HepG2 (cell line): ENCODE data around the gene ROM1. TPM values are rescaled to one million over a fixed set of nuclear protein-coding genes. Genes with fewer than 3 reads are reported as not detected.

Experiments
- ATF7-NPFF ChIP-seq: sonication (generic); formaldehyde crosslinking; IDR thresholded peaks from 2 replicates; pipeline ENCODE4 v1.8.1; 2023; ENCODE audit warnings: mild to moderate bottlenecking, low read depth, missing genetic modification reagents, moderate library complexity
- BHLHE40 ChIP-seq: IDR thresholded peaks from 2 replicates; pipeline ENCODE4 v1.6.1; 2011; ENCODE audit warnings: low read length, improper control_type of control experiment
- CENPBD1 ChIP-seq: sonication (generic); formaldehyde crosslinking; IDR thresholded peaks from 2 replicates; pipeline ENCODE4 v1.8.0; 2022; ENCODE audit warnings: missing genetic modification reagents, low read depth, mild to moderate bottlenecking, borderline replicate concordance
- HOXA5 ChIP-seq: sonication (generic); formaldehyde crosslinking; IDR thresholded peaks from 2 replicates; pipeline ENCODE4 v1.4.0; 2020; ENCODE audit warnings: missing genetic modification reagents
- IRF2 ChIP-seq: IDR thresholded peaks from 2 replicates; pipeline ENCODE4 v1.6.1; 2018; ENCODE audit warnings: missing genetic modification reagents, missing compliant biosample characterization
- JUND ChIP-seq: sonication (generic); formaldehyde crosslinking; IDR thresholded peaks from 2 replicates; pipeline ENCODE4 v1.8.0; 2022; ENCODE audit warnings: mild to moderate bottlenecking, missing genetic modification reagents
- NFKB2 ChIP-seq: sonication (generic); formaldehyde crosslinking; IDR thresholded peaks from 2 replicates; pipeline ENCODE4 v1.4.0; 2020; ENCODE audit warnings: missing genetic modification reagents, borderline replicate concordance
- SKI ChIP-seq: fragments of 450-650 bp; IDR thresholded peaks from one replicate; pipeline ENCODE4 v1.6.1; 2018; ENCODE audit warnings: mild to moderate bottlenecking; ENCODE audit not compliant: partially characterized antibody
- SPEN ChIP-seq: sonication (generic); formaldehyde crosslinking; IDR thresholded peaks from 2 replicates; pipeline ENCODE4 v1.5.1; 2020; ENCODE audit warnings: low read depth, mild to moderate bottlenecking, missing genetic modification reagents
- TFDP2 ChIP-seq: sonication (generic); formaldehyde crosslinking; IDR thresholded peaks from 2 replicates; pipeline ENCODE4 v1.4.0; 2020; ENCODE audit warnings: missing genetic modification reagents
- TIGD3 ChIP-seq: sonication (generic); formaldehyde crosslinking; IDR thresholded peaks from 2 replicates; pipeline ENCODE4 v1.5.1; 2020; ENCODE audit warnings: mild to moderate bottlenecking, missing genetic modification reagents, borderline replicate concordance
- ZFY ChIP-seq: sonication (generic); formaldehyde crosslinking; IDR thresholded peaks from 2 replicates; pipeline ENCODE4 v1.4.0; 2020; ENCODE audit warnings: missing genetic modification reagents
- ZMYM4 ChIP-seq: sonication (generic); formaldehyde crosslinking; IDR thresholded peaks from 2 replicates; pipeline ENCODE4 v1.8.1; 2023; ENCODE audit warnings: mild to moderate bottlenecking, missing genetic modification reagents
- ZNF121 ChIP-seq: sonication (generic); formaldehyde crosslinking; IDR thresholded peaks from 2 replicates; pipeline ENCODE4 v1.5.0; 2020; ENCODE audit warnings: mild to moderate bottlenecking, missing genetic modification reagents
- ZNF124 ChIP-seq: sonication (generic); formaldehyde crosslinking; IDR thresholded peaks from 2 replicates; pipeline ENCODE4 v1.4.0; 2020; ENCODE audit warnings: missing genetic modification reagents
- ZNF569 ChIP-seq: sonication (generic); formaldehyde crosslinking; IDR thresholded peaks from 2 replicates; pipeline ENCODE4 v1.5.0; 2020; ENCODE audit warnings: mild to moderate bottlenecking, missing genetic modification reagents, moderate library complexity, borderline replicate concordance
- ZNF770 ChIP-seq: sonication (generic); formaldehyde crosslinking; IDR thresholded peaks from 2 replicates; pipeline ENCODE4 v1.5.0; 2020; ENCODE audit warnings: mild to moderate bottlenecking, missing genetic modification reagents
- polyA plus RNA-seq, 8 experiments: library from polyadenylated mRNA; depleted of rRNA in 3 of 8; stranded (reverse) in 7 of 8; unstranded in 1 of 8; fragments of >200 nt; fragmentation: Illumina TruSeq in 4 of 8; extraction: Trizol in 4 of 8; gene quantifications; 2 replicates each; pipeline versions ENCODE4 v1.2.1 to v1.2.3, GENCODE V29; 2011 to 2016; ENCODE audit warnings: low read depth in 4 of 8, missing spikeins in 1 of 8, mixed read lengths in 1 of 8; ENCODE audit not compliant: insufficient read depth in 1 of 8
- total RNA-seq, 5 experiments: library from RNA; depleted of rRNA; stranded (reverse); fragments of >200 nt; fragmentation: Illumina TruSeq; extraction: Trizol; gene quantifications; 2 replicates each; pipeline ENCODE4 v1.2.3, GENCODE V29; 2016; ENCODE audit warnings: low read depth in 1 of 5
- TF ChIP-seq, protein P1 (sequence below): sonication (generic); formaldehyde crosslinking; IDR thresholded peaks from 2 replicates; pipeline ENCODE4 v1.4.0; 2020; ENCODE audit warnings: missing genetic modification reagents, low read depth, mild to moderate bottlenecking, borderline replicate concordance
- TF ChIP-seq, protein P2 (sequence below): sonication (generic); formaldehyde crosslinking; IDR thresholded peaks from 2 replicates; pipeline ENCODE4 v1.4.0; 2020; ENCODE audit warnings: missing genetic modification reagents

The ROM1 gene
- total and polyA plus RNA-seq, 2 of the 13 experiments (the other 11 are each of a cell fraction or from before 2014, with no cell fraction given) = 1.2 to 2.4 TPM

GRCh38 chr11:62611705-62612365 is 1.2 kb upstream of the ROM1 start (continued):
- TF ChIP-seq TFDP2 (CRISPR knock-in tag) (no peak), NFKB2 (CRISPR knock-in tag) (no peak), ZFY (CRISPR knock-in tag) (no peak), ZNF569 (no peak), ZNF770 (CRISPR knock-in tag) (no peak), ZNF121 (CRISPR knock-in tag) (no peak), ATF7-NPFF (CRISPR knock-in tag) (no peak), HOXA5 (CRISPR knock-in tag) (no peak), JUND (CRISPR knock-in tag) (no peak), BHLHE40 (no peak), IRF2 (peak; percentile 47; the same call in 1 of the 2 replicates), SPEN (CRISPR knock-in tag) (0 out of 2 replicates have a peak, but pooled peaks have one; percentile 20), TIGD3 (CRISPR knock-in tag) (no peak), ZNF124 (no peak), CENPBD1 (CRISPR knock-in tag) (no peak), ZMYM4 (CRISPR knock-in tag) (no peak), SKI (no peak)
- TF ChIP-seq, protein P1, sequence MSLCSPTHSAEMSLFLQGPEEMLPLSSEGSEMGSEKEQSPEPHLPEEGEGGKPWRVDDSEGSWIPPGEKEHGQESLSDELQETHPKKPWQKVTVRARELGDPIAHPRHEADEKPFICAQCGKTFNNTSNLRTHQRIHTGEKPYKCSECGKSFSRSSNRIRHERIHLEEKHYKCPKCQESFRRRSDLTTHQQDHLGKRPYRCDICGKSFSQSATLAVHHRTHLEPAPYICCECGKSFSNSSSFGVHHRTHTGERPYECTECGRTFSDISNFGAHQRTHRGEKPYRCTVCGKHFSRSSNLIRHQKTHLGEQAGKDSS (CRISPR knock-in tag) = no peak
- TF ChIP-seq, protein P2, sequence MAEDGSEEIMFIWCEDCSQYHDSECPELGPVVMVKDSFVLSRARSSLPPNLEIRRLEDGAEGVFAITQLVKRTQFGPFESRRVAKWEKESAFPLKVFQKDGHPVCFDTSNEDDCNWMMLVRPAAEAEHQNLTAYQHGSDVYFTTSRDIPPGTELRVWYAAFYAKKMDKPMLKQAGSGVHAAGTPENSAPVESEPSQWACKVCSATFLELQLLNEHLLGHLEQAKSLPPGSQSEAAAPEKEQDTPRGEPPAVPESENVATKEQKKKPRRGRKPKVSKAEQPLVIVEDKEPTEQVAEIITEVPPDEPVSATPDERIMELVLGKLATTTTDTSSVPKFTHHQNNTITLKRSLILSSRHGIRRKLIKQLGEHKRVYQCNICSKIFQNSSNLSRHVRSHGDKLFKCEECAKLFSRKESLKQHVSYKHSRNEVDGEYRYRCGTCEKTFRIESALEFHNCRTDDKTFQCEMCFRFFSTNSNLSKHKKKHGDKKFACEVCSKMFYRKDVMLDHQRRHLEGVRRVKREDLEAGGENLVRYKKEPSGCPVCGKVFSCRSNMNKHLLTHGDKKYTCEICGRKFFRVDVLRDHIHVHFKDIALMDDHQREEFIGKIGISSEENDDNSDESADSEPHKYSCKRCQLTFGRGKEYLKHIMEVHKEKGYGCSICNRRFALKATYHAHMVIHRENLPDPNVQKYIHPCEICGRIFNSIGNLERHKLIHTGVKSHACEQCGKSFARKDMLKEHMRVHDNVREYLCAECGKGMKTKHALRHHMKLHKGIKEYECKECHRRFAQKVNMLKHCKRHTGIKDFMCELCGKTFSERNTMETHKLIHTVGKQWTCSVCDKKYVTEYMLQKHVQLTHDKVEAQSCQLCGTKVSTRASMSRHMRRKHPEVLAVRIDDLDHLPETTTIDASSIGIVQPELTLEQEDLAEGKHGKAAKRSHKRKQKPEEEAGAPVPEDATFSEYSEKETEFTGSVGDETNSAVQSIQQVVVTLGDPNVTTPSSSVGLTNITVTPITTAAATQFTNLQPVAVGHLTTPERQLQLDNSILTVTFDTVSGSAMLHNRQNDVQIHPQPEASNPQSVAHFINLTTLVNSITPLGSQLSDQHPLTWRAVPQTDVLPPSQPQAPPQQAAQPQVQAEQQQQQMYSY = peak; percentile 69
